NCI-H2196 treated with DMSO at 0.1 percent for 48 hours (cell line): ENCODE data around the gene COL6A1.

Experiments
- DNase-seq: peaks from one replicate; lab custom pipeline; 2025; ENCODE audit not compliant: unreplicated experiment; lab: John Stamatoyannopoulos, UW

The COL6A1 gene

GRCh38 chr21:45980697-45981096, 873 bp upstream of the COL6A1 start:
- DNase-seq = no peak

GRCh38 chr21:45982092-45982757, 655 bp downstream of the COL6A1 start:
- DNase-seq = no peak

GRCh38 chr21:45982758-45983648, 1.4 kb downstream of the COL6A1 start:
- no peak for DNase-seq

GRCh38 chr21:45983649-45983965, 2.0 kb downstream of the COL6A1 start:
- no peak for DNase-seq

- no peak for DNase-seq
Measured at GRCh38 chr21:45983981-45984551, 2.5 kb downstream of the COL6A1 start.

GRCh38 chr21:45984584-45985095, 3.1 kb downstream of the COL6A1 start:
- DNase-seq = no peak

- no peak for DNase-seq
Measured at GRCh38 chr21:45985471-45986315, 4.1 kb downstream of the COL6A1 start.

GRCh38 chr21:45986316-45987051, 4.9 kb downstream of the COL6A1 start:
- no peak for DNase-seq

- DNase-seq = no peak
Measured at GRCh38 chr21:45987121-45987711, 5.6 kb downstream of the COL6A1 start.

GRCh38 chr21:45988366-45989347, 7.1 kb downstream of the COL6A1 start:
- no peak for DNase-seq

- no peak for DNase-seq
Measured at GRCh38 chr21:45989355-45990048, 7.9 kb downstream of the COL6A1 start.

- no peak for DNase-seq
Measured at GRCh38 chr21:45990049-45990711, 8.6 kb downstream of the COL6A1 start.

- no peak for DNase-seq
Measured at GRCh38 chr21:45990741-45991605, 9.4 kb downstream of the COL6A1 start.

GRCh38 chr21:45991606-45992300, 10.2 kb downstream of the COL6A1 start:
- DNase-seq = no peak

- no peak for DNase-seq
Measured at GRCh38 chr21:45992301-45993209, 11.0 kb downstream of the COL6A1 start.
